Testis (tissue), 2 donors: Measurements from ENCODE around the gene ABHD17A.

ENCODE experiments used
- POLR2A ChIP-seq: fragments of 450-650 bp; IDR thresholded peaks from one replicate; pipeline ENCODE4 v1.6.1; 2017; ENCODE audit warnings: antibody characterized with exemption, mild to moderate bottlenecking, moderate library complexity
- TF ChIP-seq, protein P1 (sequence below), 3 experiments: fragments of 450-650 bp in 2 of 3; fragments of 200-600 bp in 1 of 3; sonication (generic) in 1 of 3; IDR thresholded peaks; one replicate each; pipeline ENCODE4 v1.5.1; 2016 to 2019; ENCODE audit warnings: antibody characterized with exemption in 3 of 3, mild to moderate bottlenecking in 2 of 3, moderate library complexity in 1 of 3

DNA sequence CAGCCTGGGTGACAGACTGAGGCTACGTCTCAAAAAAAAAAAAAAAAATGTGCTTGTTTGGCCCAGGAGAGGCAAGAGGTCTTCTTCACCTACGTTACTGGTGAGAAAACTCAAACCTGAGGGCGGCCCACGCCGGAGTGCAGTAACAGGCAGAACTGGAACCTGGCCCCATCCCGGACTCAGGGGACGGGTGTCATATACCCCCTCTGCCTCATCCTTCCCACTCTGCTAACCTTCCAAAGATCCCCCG lies 19.5 kb upstream of the ABHD17A start:
- TF ChIP-seq, protein P1, sequence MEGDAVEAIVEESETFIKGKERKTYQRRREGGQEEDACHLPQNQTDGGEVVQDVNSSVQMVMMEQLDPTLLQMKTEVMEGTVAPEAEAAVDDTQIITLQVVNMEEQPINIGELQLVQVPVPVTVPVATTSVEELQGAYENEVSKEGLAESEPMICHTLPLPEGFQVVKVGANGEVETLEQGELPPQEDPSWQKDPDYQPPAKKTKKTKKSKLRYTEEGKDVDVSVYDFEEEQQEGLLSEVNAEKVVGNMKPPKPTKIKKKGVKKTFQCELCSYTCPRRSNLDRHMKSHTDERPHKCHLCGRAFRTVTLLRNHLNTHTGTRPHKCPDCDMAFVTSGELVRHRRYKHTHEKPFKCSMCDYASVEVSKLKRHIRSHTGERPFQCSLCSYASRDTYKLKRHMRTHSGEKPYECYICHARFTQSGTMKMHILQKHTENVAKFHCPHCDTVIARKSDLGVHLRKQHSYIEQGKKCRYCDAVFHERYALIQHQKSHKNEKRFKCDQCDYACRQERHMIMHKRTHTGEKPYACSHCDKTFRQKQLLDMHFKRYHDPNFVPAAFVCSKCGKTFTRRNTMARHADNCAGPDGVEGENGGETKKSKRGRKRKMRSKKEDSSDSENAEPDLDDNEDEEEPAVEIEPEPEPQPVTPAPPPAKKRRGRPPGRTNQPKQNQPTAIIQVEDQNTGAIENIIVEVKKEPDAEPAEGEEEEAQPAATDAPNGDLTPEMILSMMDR (IDR thresholded peaks at IDR 0.05) = no peak
- no peak for TF ChIP-seq POLR2A
